Effector CD8-positive, alpha-beta T cell (primary cell): ENCODE measurements around the gene IL2RA.
"Not testable (repeated sequence)": the region's sequence is repeated elsewhere in the genome, so short reads cannot be mapped to it uniquely, and the experiment has no call there.

Source experiments
- DNase-seq: peaks from one replicate; lab custom pipeline; 2025; lab: John Stamatoyannopoulos, UW

Gene IL2RA

GRCh38 chr10:5981529-5981928 is 80.6 kb downstream of the IL2RA start:
- no peak for DNase-seq

- no peak for DNase-seq
These were observed 84.0 kb downstream of the IL2RA start for GRCh38 chr10:5978230-5978489.

- peak; percentile 43 for DNase-seq
These were observed 84.5 kb downstream of the IL2RA start, which contains the start of gene IL15RA for GRCh38 chr10:5977471-5978229. TSS of gene IL15RA (minus strand) at chr10:5977543. CDS start at chr10:5977492, 51 bp downstream.

GRCh38 chr10:5976512-5977470 is 85.4 kb downstream of the IL2RA start:
- no peak for DNase-seq

- peak; percentile 4 for DNase-seq
These were observed 86.3 kb downstream of the IL2RA start for GRCh38 chr10:5975641-5976473.

GRCh38 chr10:5973069-5973468 is 89.1 kb downstream of the IL2RA start:
- DNase-seq = no peak

- no peak for DNase-seq
These were observed 90.3 kb downstream of the IL2RA start for GRCh38 chr10:5971886-5972285.

GRCh38 chr10:5971315-5971832 is 90.8 kb downstream of the IL2RA start:
- no peak for DNase-seq

- DNase-seq = no peak
These were observed 91.6 kb downstream of the IL2RA start for GRCh38 chr10:5970527-5970926.

- no peak for DNase-seq
These were observed 92.1 kb downstream of the IL2RA start for GRCh38 chr10:5970066-5970465.

GRCh38 chr10:5968681-5969453 is 93.3 kb downstream of the IL2RA start:
- DNase-seq = no peak

- DNase-seq = no peak
These were observed 94.0 kb downstream of the IL2RA start for GRCh38 chr10:5968037-5968680.

- no peak for DNase-seq
These were observed 96.9 kb downstream of the IL2RA start for GRCh38 chr10:5965266-5965665.

- DNase-seq = no peak
These were observed 97.4 kb downstream of the IL2RA start for GRCh38 chr10:5964736-5965135.

- DNase-seq = no peak
These were observed 98.6 kb downstream of the IL2RA start for GRCh38 chr10:5963591-5963990.

GRCh38 chr10:5963071-5963470 is 99.1 kb downstream of the IL2RA start:
- DNase-seq = no peak

GRCh38 chr10:5962358-5962940 is 99.7 kb downstream of the IL2RA start:
- not testable (repeated sequence) for DNase-seq

GRCh38 chr10:5961405-5962100 is 100.6 kb downstream of the IL2RA start:
- no peak for DNase-seq

- DNase-seq = not testable (repeated sequence)
These were observed 101.2 kb downstream of the IL2RA start for GRCh38 chr10:5960973-5961275.
